A549 (cell line): ENCODE data around the gene RPL18. TPM values are rescaled to one million over a fixed set of nuclear protein-coding genes. Genes with fewer than 3 reads are reported as not detected.
"Not testable (repeated sequence)": the region's sequence is repeated elsewhere in the genome, so short reads cannot be mapped to it uniquely, and the experiment has no call there.

Source experiments
- ATAC-seq, 2 experiments: fragments of 200-7000 bp in 1 of 2; fragments of >200 bp in 1 of 2; cut with Nextera tagmentation in 1 of 2; cut with Tn5 transposase in 1 of 2; 3 replicates each; pipeline versions ENCODE4 v1.8.0 to v1.9.1; 2018 to 2020; ENCODE audit warnings: mild to moderate bottlenecking in 1 of 2, moderate library complexity in 1 of 2
- CTCF ChIA-PET: fragments of 300-600 bp; sonication (Branson Sonifier 250); formaldehyde crosslinking; extraction: SDS; loops from one replicate; lab custom pipeline; 2021; ENCODE audit warnings: antibody characterized with exemption, inconsistent platforms; lab: Yijun Ruan, JAX
- POLR2A ChIA-PET: fragments of 350-600 bp; formaldehyde crosslinking; extraction: SDS; loops from one replicate; lab custom pipeline; 2021; ENCODE audit warnings: antibody characterized with exemption, inconsistent platforms; lab: Yijun Ruan, JAX
- DNase-seq, 2 experiments: peaks; one replicate each; pipeline versions ENCODE4 v3.0.0 to v3.0.0-alpha.2; 2011 to 2016; ENCODE audit warnings: low read depth in 1 of 2, low spot score in 1 of 2
- FAIRE-seq: peaks from 2 replicates; lab custom pipeline; 2011; peaks lifted over from hg19 to GRCh38; lab: Jason Lieb, UNC
- H3K27ac ChIP-seq, 2 experiments: fragments of >200 bp; sonication (Bioruptor Twin); formaldehyde crosslinking; 3 replicates each; pipeline ENCODE4 v1.5.1; 2016 to 2017
- H3K4me1 ChIP-seq: fragments of >200 bp; sonication (Bioruptor Twin); formaldehyde crosslinking; 3 replicates; pipeline ENCODE4 v1.6.1; 2016
- H3K4me2 ChIP-seq: fragments of >200 bp; sonication (Bioruptor Twin); formaldehyde crosslinking; 3 replicates; pipeline ENCODE4 v1.6.1; 2016
- H3K4me3 ChIP-seq: fragments of >200 bp; sonication (Bioruptor Twin); formaldehyde crosslinking; 3 replicates; pipeline ENCODE4 v1.5.1; 2016
- H3K9me3 ChIP-seq: fragments of >200 bp; sonication (Bioruptor Twin); formaldehyde crosslinking; 3 replicates; pipeline ENCODE4 v1.6.1; 2016
- CBX8 ChIP-seq: fragments of 200-600 bp; sonication (generic); IDR thresholded peaks from 2 replicates; pipeline ENCODE4 v1.6.1; 2016
- EHF ChIP-seq: fragments of 250-450 bp; sonication (Bioruptor Pico); IDR thresholded peaks from 2 replicates; pipeline ENCODE4 v1.5.0; 2020; ENCODE audit warnings: mild to moderate bottlenecking
- GATA3 ChIP-seq: IDR thresholded peaks from 2 replicates; pipeline ENCODE4 v1.6.1; 2012; ENCODE audit warnings: borderline replicate concordance
- HOXA7 ChIP-seq: fragments of 250-450 bp; sonication (Bioruptor Pico); IDR thresholded peaks from 2 replicates; pipeline ENCODE4 v1.5.0; 2020; ENCODE audit warnings: mild to moderate bottlenecking, moderate library complexity
- KDM1A ChIP-seq: fragments of 200-600 bp; sonication (generic); IDR thresholded peaks from 2 replicates; pipeline ENCODE4 v1.6.1; 2016; ENCODE audit warnings: low read depth, mild to moderate bottlenecking
- MYC ChIP-seq: IDR thresholded peaks from 2 replicates; pipeline ENCODE4 v1.6.1; 2012; ENCODE audit warnings: mild to moderate bottlenecking, inconsistent platforms, low read length, improper control_type of control experiment, borderline replicate concordance
- NR3C1 ChIP-seq: fragments of >200 bp; sonication (Bioruptor Twin); formaldehyde crosslinking; IDR thresholded peaks from 3 replicates; pipeline ENCODE4 v1.6.1; 2017
- PHF8 ChIP-seq: fragments of 200-600 bp; sonication (generic); IDR thresholded peaks from 2 replicates; pipeline ENCODE4 v1.6.1; 2016; ENCODE audit warnings: low read depth, mild to moderate bottlenecking, antibody characterized with exemption, moderate library complexity, borderline replicate concordance
- POLR2A ChIP-seq: IDR thresholded peaks from 2 replicates; pipeline ENCODE4 v1.6.1; 2012; ENCODE audit warnings: mild to moderate bottlenecking, low read length
- RARB ChIP-seq: fragments of 250-450 bp; sonication (Bioruptor Pico); IDR thresholded peaks from 2 replicates; pipeline ENCODE4 v1.8.0; 2021; ENCODE audit warnings: mild to moderate bottlenecking, moderate library complexity
- RFX5 ChIP-seq: fragments of 450-650 bp; IDR thresholded peaks from 2 replicates; pipeline ENCODE4 v1.7.1; 2014; ENCODE audit warnings: antibody characterized with exemption, mild to moderate bottlenecking, moderate library complexity
- SMC3 ChIP-seq: fragments of >200 bp; sonication (Bioruptor Twin); formaldehyde crosslinking; IDR thresholded peaks from 3 replicates; pipeline ENCODE4 v1.6.1; 2018; ENCODE audit warnings: inconsistent platforms
- WGBS: methylation state at CpG from one replicate; pipeline ENCODE4 v1.1.6; 2017; ENCODE audit errors: missing lambda C conversion rate; 5-methylcytosine and 5-hydroxymethylcytosine counted together
- polyA plus RNA-seq, 4 experiments: library from polyadenylated mRNA; depleted of rRNA in 3 of 4; stranded (reverse); fragments of >200 nt; fragmentation: RNase III in 1 of 4; extraction: RNeasy Plus Mini Kit Qiagen cat#74134 plus additional on column Dnase treatment in 1 of 4; gene quantifications; 2 replicates in 3 of 4; 3 replicates in 1 of 4; pipeline ENCODE4 v1.2.3, GENCODE V29; 2011 to 2017
- TF ChIP-seq, protein P1 (sequence below): fragments of >200 bp; sonication (Bioruptor Twin); formaldehyde crosslinking; IDR thresholded peaks from 3 replicates; pipeline ENCODE4 v1.5.1; 2016
- TF ChIP-seq, protein P2 (sequence below): fragments of >200 bp; sonication (Bioruptor Twin); formaldehyde crosslinking; IDR thresholded peaks from 2 replicates; pipeline ENCODE4 v1.6.1; 2016
- TF ChIP-seq, protein P3 (sequence below): fragments of 450-650 bp; IDR thresholded peaks from 2 replicates; pipeline ENCODE4 v1.6.1; 2014; ENCODE audit warnings: antibody characterized with exemption
- TF ChIP-seq, protein P4 (sequence below): fragments of 250-450 bp; sonication (Bioruptor Pico); IDR thresholded peaks from 2 replicates; pipeline ENCODE4 v1.5.0; 2020; ENCODE audit warnings: low read depth, mild to moderate bottlenecking, moderate library complexity

The RPL18 gene
- polyA plus RNA-seq, 2 of the 4 experiments (the other 2 are of a cell fraction), result 1,780 to 2,696 TPM

DNA sequence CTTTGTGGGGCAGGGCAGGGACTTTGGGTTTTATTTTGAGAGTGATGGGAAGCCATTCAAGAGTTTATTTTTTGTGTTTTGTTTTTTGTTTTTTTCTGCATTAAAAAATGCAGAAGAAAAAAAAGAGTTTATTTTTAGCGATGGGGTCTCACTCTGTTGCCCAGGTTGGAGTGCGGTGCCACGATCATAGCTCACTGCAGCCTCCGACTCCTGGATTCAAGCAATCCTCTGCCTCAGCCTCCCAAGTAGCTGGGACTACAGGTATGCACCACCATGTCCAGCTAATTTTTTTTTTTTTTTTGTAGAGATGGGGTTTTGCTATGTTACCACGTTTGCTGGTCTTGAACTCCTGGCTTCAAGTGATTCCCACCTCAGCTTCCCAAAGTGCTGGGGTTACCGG, 39.5 kb upstream of the RPL18 start:
- Histone ChIP-seq H3K4me3 (no peak overlapping the region), H3K27ac (no peak overlapping the region), H3K4me2 (no peak overlapping the region), H3K9me3 (no peaks in the 10 kb centered on the region), H3K4me1 (no peaks in the 10 kb centered on the region)
- FAIRE-seq, result no peak
- no peak for TF ChIP-seq EHF (CRISPR knock-in tag)
- no peak for TF ChIP-seq RFX5
- TF ChIP-seq, protein P1, sequence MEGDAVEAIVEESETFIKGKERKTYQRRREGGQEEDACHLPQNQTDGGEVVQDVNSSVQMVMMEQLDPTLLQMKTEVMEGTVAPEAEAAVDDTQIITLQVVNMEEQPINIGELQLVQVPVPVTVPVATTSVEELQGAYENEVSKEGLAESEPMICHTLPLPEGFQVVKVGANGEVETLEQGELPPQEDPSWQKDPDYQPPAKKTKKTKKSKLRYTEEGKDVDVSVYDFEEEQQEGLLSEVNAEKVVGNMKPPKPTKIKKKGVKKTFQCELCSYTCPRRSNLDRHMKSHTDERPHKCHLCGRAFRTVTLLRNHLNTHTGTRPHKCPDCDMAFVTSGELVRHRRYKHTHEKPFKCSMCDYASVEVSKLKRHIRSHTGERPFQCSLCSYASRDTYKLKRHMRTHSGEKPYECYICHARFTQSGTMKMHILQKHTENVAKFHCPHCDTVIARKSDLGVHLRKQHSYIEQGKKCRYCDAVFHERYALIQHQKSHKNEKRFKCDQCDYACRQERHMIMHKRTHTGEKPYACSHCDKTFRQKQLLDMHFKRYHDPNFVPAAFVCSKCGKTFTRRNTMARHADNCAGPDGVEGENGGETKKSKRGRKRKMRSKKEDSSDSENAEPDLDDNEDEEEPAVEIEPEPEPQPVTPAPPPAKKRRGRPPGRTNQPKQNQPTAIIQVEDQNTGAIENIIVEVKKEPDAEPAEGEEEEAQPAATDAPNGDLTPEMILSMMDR, result no peak
- TF ChIP-seq PHF8, result no peak
- TF ChIP-seq HOXA7 (CRISPR knock-in tag), result no peak
- TF ChIP-seq NR3C1, result no peak
- no peak for TF ChIP-seq CBX8
- no peak for TF ChIP-seq MYC
- no peak for TF ChIP-seq GATA3
- TF ChIP-seq KDM1A, result no peak
- TF ChIP-seq POLR2A, result no peak
- no peak for TF ChIP-seq RARB (CRISPR knock-in tag)
- TF ChIP-seq, protein P2, sequence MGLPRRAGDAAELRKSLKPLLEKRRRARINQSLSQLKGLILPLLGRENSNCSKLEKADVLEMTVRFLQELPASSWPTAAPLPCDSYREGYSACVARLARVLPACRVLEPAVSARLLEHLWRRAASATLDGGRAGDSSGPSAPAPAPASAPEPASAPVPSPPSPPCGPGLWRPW, result no peak
- TF ChIP-seq SMC3, result no peak
- ATAC-seq, result no peak
- no peak for DNase-seq
- ChIA-PET POLR2A (no interaction called here), CTCF (interaction anchor here (0.7 to 5.7 kb wide), 7 partner anchors 10 to 179 kb away, joined by 3 to 29 read pairs (median 4); partner anchors contain the start of gene CA11)
- WGBS, result 84% methylated on average over 6 of the region's 6 CpGs

DNA sequence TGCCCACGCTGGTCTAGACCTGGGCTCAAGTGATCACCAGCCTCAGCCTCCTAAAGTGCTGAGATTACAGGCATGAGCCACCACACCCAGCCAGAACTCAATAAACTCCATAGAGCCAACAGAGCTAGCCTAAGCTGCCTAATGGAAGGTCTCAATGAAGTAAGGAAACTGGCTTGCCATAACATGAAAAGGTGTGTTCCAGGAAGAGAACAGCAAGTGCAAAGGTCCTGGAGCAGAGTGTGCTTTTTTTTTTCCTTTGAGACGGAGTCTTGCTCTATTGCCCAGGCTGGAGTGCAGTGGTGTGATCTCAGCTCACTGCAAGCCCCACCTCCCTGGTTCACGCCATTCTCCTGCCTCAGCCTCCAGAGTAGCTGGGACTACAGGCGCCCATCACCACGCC, 38.9 kb upstream of the RPL18 start:
- POLR2A ChIA-PET, DNase-seq, H3K27ac ChIP-seq, H3K9me3 ChIP-seq, ATAC-seq, H3K4me3 ChIP-seq, FAIRE-seq, H3K4me2 ChIP-seq, H3K4me1 ChIP-seq: not testable (repeated sequence)
- 89% methylated on average over 5 of the region's 5 CpGs for WGBS
- CTCF ChIA-PET, result interaction anchor here (0.7 to 5.7 kb wide), 9 partner anchors 9 to 340 kb away, joined by 3 to 29 read pairs (median 4); partner anchors contain the start of gene CA11

DNA sequence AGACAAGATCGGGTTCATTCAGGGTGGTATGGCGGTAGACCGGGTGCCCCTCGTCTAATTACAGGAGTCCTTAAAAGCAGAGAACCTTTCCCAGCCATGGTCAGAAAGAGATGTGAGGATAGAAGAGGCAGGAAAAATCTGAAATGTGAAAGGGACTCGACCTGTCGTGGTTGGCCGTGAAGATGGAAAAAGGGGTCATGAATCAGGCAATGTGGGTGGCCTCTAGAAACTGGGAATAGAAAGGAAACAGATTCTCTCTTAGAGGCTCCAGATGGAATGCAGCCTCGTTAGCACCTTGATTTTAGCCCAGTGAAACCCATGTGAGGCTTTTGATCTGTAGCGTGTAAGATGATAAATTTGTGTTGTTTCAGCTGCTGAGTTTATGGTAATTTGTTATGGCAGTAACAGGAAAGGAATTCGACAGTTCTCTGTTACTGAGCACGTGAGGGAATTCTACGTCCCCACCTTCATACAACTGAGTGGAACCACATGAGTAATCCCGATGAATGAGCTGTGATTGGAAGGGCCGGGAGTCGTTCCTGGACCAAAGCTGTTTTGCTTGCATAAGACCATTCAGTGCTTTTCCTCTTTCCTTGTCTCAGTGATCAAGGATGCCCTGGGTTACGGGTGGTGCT, 38.0 kb upstream of the RPL18 start:
- DNase-seq (peak in 1 of 2 experiments; percentile 65), ATAC-seq (peak; percentile 35 to 42; a peak in 5 of 6 replicates), FAIRE-seq (no peak)
- POLR2A ChIA-PET, result no interaction called here
- H3K4me3 ChIP-seq, result no peak overlapping the region
- no peak overlapping the region for H3K27ac ChIP-seq
- no peaks in the 10 kb centered on the region for H3K9me3 ChIP-seq
- CTCF ChIA-PET, result interaction anchor here (0.6 to 5.7 kb wide), 13 partner anchors 9 to 341 kb away, joined by 3 to 29 read pairs (median 4); partner anchors contain the start of gene CA11
- TF ChIP-seq, protein P3, sequence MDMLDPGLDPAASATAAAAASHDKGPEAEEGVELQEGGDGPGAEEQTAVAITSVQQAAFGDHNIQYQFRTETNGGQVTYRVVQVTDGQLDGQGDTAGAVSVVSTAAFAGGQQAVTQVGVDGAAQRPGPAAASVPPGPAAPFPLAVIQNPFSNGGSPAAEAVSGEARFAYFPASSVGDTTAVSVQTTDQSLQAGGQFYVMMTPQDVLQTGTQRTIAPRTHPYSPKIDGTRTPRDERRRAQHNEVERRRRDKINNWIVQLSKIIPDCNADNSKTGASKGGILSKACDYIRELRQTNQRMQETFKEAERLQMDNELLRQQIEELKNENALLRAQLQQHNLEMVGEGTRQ, result peak; percentile 33; the same call in 1 of the 2 replicates
- TF ChIP-seq, protein P4, sequence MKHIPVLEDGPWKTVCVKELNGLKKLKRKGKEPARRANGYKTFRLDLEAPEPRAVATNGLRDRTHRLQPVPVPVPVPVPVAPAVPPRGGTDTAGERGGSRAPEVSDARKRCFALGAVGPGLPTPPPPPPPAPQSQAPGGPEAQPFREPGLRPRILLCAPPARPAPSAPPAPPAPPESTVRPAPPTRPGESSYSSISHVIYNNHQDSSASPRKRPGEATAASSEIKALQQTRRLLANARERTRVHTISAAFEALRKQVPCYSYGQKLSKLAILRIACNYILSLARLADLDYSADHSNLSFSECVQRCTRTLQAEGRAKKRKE (CRISPR knock-in tag), result no peak
- peak; percentile 69 for TF ChIP-seq RFX5
- H3K4me2 ChIP-seq, result no peak overlapping the region
- WGBS, result 55% methylated on average over 16 of the region's 16 CpGs
- no peaks in the 10 kb centered on the region for H3K4me1 ChIP-seq
